ENCODE results near the gene ANK3.

ANK3 gene

GRCh38 chr10:60413306-60414012, 23.8 kb upstream of the ANK3 start:
- DNase-seq (ENCODE audit: low spot score): no peak

GRCh38 chr10:60410970-60411369, 21.3 kb upstream of the ANK3 start:
- DNase-seq (ENCODE audit: low spot score): no peak

DNA sequence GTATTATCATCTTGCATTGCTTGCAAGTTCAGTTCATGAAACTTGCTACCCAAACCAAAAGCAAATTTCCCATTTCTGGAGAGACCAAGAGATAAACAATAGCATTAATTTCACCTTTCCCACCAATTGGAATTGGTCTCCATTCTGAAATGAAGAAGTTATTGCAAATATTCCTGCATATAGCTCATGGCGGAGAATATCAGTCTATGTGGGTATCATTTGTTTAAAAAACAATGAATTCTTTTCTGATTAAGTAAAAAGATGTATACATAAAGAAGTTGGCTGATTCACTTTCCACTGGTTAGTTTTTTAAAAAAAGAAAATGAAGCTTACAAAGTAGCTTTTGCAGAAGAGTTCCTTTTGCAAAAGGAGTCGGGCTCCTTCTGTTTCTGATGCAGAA, 19.5 kb upstream of the ANK3 start:
- DNase-seq (ENCODE audit: low spot score): no peak

GRCh38 chr10:60406182-60406581, 16.5 kb upstream of the ANK3 start:
- DNase-seq (ENCODE audit: low spot score): no peak

- no peak for DNase-seq (ENCODE audit: low spot score)
Measured at GRCh38 chr10:60405172-60405571, 15.5 kb upstream of the ANK3 start.

- DNase-seq (ENCODE audit: low spot score): no peak
Measured at GRCh38 chr10:60403168-60403873, 13.6 kb upstream of the ANK3 start.

- DNase-seq (ENCODE audit: low spot score): no peak
Measured at GRCh38 chr10:60400366-60400765, 10.7 kb upstream of the ANK3 start.

GRCh38 chr10:60399328-60399727, 9.7 kb upstream of the ANK3 start:
- no peak for DNase-seq (ENCODE audit: low spot score)

- no peak for DNase-seq (ENCODE audit: low spot score)
Measured at GRCh38 chr10:60397792-60398191, 8.1 kb upstream of the ANK3 start.

- DNase-seq (ENCODE audit: low spot score): no peak
Measured at GRCh38 chr10:60396766-60397165, 7.1 kb upstream of the ANK3 start.

GRCh38 chr10:60395711-60396110, 6.0 kb upstream of the ANK3 start:
- DNase-seq (ENCODE audit: low spot score): no peak

GRCh38 chr10:60394446-60394845, 4.8 kb upstream of the ANK3 start:
- DNase-seq (ENCODE audit: low spot score): no peak

GRCh38 chr10:60390224-60390626, 550 bp upstream of the ANK3 start:
- peak; percentile 90 for DNase-seq (ENCODE audit: low spot score)

GRCh38 chr10:60388709-60389301, 870 bp downstream of the ANK3 start:
- DNase-seq (ENCODE audit: low spot score): peak; percentile 89

- no peak for DNase-seq (ENCODE audit: low spot score)
Measured at GRCh38 chr10:60388116-60388625, 1.5 kb downstream of the ANK3 start.

GRCh38 chr10:60387531-60387930, 2.1 kb downstream of the ANK3 start:
- peak; percentile 84 for DNase-seq (ENCODE audit: low spot score)

DNA sequence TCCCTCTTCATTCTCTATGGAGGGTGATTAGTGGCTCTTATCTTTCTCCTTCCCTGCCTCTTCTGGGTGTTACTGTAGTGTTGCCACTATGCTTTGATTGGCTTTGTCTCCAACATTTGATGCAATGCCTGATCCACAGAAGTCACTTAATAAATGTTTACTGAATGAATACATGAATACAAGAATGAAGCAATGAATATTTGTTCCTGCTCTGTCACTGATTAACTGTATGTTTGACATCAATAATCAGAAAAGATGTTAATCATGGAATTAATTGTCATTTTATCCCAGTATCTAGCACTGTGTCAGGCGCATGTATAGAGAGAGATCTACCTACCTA, 4.3 kb downstream of the ANK3 start:
- no peak for DNase-seq (ENCODE audit: low spot score)

DNA sequence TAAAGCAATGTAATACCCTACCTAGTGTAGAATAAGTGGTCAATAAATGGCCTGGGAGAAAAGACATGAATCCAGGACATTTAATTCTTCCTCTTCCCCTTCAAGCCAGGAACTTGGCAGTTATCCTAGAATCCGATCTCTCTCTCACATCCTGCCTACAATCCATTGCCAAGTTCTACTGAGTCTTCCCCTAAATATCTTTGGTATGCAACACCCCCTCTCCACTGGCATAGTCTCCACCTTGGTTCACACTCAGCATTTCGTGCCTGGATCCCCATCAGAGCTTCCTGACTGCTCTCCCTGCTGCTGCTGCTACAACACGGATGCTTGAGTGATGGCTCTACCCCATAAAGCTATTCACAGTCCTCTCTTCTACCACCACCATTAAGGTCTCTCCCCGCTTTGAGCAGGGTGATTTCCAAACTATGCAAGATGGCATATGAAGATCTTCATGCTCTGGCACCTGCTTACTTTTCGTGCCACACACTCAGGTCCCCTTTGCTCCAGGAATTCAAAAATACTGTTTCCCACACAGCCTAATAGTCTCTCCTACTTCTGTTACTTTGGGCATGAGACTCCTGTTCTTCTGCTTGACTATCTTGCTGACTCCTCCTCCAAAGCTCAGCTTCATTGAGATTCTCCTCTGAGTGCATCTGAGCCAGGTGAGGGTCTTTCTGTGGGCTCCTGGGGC, 4.8 kb downstream of the ANK3 start:
- DNase-seq (ENCODE audit: low spot score): no peak

DNA sequence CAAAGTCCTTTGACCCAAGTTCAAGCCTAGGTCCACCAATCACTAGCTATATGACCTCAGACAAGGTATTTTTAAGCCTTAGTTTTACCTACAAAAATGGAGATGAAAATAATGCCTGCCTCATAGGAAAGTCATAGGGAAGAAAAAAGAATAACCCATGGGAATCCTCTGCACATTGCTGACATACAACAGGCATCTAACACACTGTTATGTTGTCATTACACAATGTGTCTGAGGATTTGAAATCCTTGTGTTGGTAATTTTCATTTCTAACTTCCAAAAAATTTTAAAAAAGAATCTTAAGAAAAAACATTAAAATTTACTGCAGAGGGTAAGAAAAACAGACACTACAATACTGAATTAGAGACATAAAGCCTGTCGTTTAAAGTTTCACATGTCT, 5.7 kb downstream of the ANK3 start:
- no peak for DNase-seq (ENCODE audit: low spot score)

GRCh38 chr10:60382946-60383681, 6.6 kb downstream of the ANK3 start:
- DNase-seq (ENCODE audit: low spot score): no peak

DNA sequence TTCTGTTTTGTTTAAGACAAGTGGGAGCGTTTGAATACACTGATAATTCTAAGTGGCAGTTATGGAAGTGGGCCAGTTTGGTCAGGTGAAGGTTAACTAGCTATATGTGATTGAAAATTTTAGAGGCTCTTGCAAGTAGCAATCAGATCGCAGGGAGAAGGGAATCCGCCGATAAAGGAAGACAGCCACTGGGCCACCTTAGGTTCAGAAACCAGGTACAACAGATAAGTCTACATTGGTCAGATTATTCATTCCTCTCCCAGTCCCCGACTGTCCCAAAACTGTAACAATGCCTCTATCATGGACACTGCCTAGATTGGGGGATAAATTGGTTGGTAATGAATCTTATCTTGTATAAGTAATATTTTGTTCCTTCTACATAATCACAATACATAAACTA, 8.9 kb downstream of the ANK3 start:
- no peak for DNase-seq (ENCODE audit: low spot score)

GRCh38 chr10:60377955-60378354, 11.7 kb downstream of the ANK3 start:
- no peak for DNase-seq (ENCODE audit: low spot score)

All from pons (tissue), 1 donor.